HL-60 (cell line): Measurements from ENCODE around the gene KLHL7.

Experiments
- DNase-seq, 2 experiments: peaks; one replicate each; pipeline ENCODE4 v3.0.0-alpha.2; 2010 to 2020; ENCODE audit warnings: low read depth in 1 of 2, low spot score in 1 of 2
- H3K27ac ChIP-seq: fragments of 250-450 bp; sonication (Bioruptor Pico); replicated peaks from 2 replicates; pipeline ENCODE4 v1.5.1; 2020; ENCODE audit warnings: mild to moderate bottlenecking, moderate library complexity
- H3K27me3 ChIP-seq: fragments of 250-450 bp; sonication (Bioruptor Pico); 2 replicates; pipeline ENCODE4 v1.5.1; 2021; ENCODE audit warnings: mild to moderate bottlenecking, moderate library complexity; ENCODE audit not compliant: insufficient read depth, poor library complexity, severe bottlenecking
- H3K4me3 ChIP-seq: replicated peaks from 2 replicates; pipeline ENCODE4 v1.5.1; 2011; ENCODE audit warnings: mild to moderate bottlenecking, control low read depth, low read length; ENCODE audit not compliant: insufficient read depth
- CTCF ChIP-seq: IDR thresholded peaks from one replicate; pipeline ENCODE4 v1.5.1; 2011; ENCODE audit warnings: low read length, control low read depth, inconsistent platforms; ENCODE audit not compliant: insufficient read depth
- GABPA ChIP-seq: IDR thresholded peaks from 2 replicates; pipeline ENCODE4 v1.6.1; 2012; ENCODE audit warnings: low read depth
- POLR2AphosphoS5 ChIP-seq: IDR thresholded peaks from 2 replicates; pipeline ENCODE4 v1.6.1; 2012; ENCODE audit warnings: low read depth
- SPI1 ChIP-seq: IDR thresholded peaks from 2 replicates; pipeline ENCODE4 v1.6.1; 2012; ENCODE audit warnings: low read depth, mild to moderate bottlenecking, borderline replicate concordance
- TF ChIP-seq, protein P1 (sequence below): IDR thresholded peaks from 2 replicates; pipeline ENCODE4 v1.6.1; 2012; ENCODE audit warnings: low read depth; ENCODE audit not compliant: insufficient replicate concordance

The KLHL7 gene

GRCh38 chr7:23109470-23109869 is 3.9 kb downstream of the KLHL7 start:
- H3K27me3 ChIP-seq, result no peaks in the 10 kb centered on the region
- no peak overlapping the region for H3K4me3 ChIP-seq
- no peak for DNase-seq
- TF ChIP-seq SPI1, result no peak
- TF ChIP-seq POLR2AphosphoS5, result no peak
- TF ChIP-seq GABPA, result no peak
- no peak for TF ChIP-seq CTCF
- TF ChIP-seq, protein P1, sequence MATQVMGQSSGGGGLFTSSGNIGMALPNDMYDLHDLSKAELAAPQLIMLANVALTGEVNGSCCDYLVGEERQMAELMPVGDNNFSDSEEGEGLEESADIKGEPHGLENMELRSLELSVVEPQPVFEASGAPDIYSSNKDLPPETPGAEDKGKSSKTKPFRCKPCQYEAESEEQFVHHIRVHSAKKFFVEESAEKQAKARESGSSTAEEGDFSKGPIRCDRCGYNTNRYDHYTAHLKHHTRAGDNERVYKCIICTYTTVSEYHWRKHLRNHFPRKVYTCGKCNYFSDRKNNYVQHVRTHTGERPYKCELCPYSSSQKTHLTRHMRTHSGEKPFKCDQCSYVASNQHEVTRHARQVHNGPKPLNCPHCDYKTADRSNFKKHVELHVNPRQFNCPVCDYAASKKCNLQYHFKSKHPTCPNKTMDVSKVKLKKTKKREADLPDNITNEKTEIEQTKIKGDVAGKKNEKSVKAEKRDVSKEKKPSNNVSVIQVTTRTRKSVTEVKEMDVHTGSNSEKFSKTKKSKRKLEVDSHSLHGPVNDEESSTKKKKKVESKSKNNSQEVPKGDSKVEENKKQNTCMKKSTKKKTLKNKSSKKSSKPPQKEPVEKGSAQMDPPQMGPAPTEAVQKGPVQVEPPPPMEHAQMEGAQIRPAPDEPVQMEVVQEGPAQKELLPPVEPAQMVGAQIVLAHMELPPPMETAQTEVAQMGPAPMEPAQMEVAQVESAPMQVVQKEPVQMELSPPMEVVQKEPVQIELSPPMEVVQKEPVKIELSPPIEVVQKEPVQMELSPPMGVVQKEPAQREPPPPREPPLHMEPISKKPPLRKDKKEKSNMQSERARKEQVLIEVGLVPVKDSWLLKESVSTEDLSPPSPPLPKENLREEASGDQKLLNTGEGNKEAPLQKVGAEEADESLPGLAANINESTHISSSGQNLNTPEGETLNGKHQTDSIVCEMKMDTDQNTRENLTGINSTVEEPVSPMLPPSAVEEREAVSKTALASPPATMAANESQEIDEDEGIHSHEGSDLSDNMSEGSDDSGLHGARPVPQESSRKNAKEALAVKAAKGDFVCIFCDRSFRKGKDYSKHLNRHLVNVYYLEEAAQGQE, result no peak
- H3K27ac ChIP-seq, result no peak overlapping the region

GRCh38 chr7:23114896-23115295 is 9.3 kb downstream of the KLHL7 start:
- no peak for DNase-seq
- Histone ChIP-seq H3K27me3 (no peaks in the 10 kb centered on the region), H3K4me3 (no peak overlapping the region), H3K27ac (no peak overlapping the region)
- TF ChIP-seq SPI1 (no peak), GABPA (no peak), CTCF (no peak), POLR2AphosphoS5 (no peak)
- TF ChIP-seq, protein P1, result no peak

DNA sequence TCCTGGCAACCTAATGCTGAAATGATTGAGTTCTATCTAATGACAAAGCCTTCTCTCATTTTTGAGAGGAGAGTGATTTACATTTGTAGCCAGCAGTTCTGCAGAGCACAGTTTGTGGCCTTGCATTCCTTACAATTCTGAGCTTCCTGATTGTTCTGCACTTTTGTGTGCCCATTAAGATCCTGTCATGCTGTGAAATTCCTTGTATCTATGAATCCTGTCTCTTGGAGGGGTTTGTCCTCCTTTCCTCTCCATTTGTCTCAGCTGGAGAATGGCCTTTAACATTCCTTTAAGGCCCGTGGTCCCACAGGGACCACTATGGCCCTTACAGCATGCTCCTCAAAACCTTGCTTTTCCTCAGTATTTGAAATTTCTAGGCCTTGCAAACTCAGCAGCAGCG is 10.4 kb downstream of the KLHL7 start:
- Histone ChIP-seq H3K27ac (no peak overlapping the region), H3K27me3 (no peaks in the 10 kb centered on the region), H3K4me3 (no peak overlapping the region)
- no peak for TF ChIP-seq POLR2AphosphoS5
- TF ChIP-seq, protein P1, result no peak
- no peak for DNase-seq

DNA sequence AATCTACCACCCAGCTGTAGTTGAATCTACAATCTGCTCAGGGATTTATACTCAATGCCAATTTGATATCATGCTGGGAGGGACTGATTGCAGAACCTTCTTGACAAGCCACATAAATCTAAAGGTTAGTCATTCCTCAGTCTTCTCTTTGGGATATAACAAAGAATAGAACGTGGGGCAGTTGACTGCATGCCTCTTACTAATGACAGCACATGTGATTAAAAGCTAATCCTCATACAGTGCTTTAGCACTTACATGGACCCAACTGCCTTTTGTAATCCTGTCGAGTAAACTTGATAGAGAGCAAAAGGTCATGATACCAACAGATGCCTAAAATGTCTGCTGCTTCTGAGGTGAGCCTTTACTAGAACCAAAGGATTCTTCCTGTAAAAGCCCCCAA is 12.3 kb downstream of the KLHL7 start:
- Histone ChIP-seq H3K27me3 (no peaks in the 10 kb centered on the region), H3K4me3 (no peak overlapping the region), H3K27ac (no peak overlapping the region)
- no peak for DNase-seq
- TF ChIP-seq POLR2AphosphoS5 (no peak), GABPA (no peak), CTCF (no peak), SPI1 (no peak)
- TF ChIP-seq, protein P1, result no peak
